DND-41 (cell line): ENCODE measurements around the gene LAMB3.

Source experiments
- ATAC-seq: fragments of 200-7000 bp; cut with Tn5 transposase; 3 replicates; pipeline ENCODE4 v1.9.1; 2021; ENCODE audit warnings: low read depth; ENCODE audit not compliant: insufficient read depth
- DNase-seq: peaks from one replicate; pipeline ENCODE4 v3.0.0-alpha.2; 2020
- H2AFZ ChIP-seq: 2 replicates; pipeline ENCODE4 v1.6.0; 2012; ENCODE audit warnings: low read depth, low read length
- H3K27ac ChIP-seq: 2 replicates; pipeline ENCODE4 v1.5.1; 2012; ENCODE audit warnings: low read length, inconsistent platforms
- H3K27me3 ChIP-seq: fragments of 200-600 bp; sonication (generic); 2 replicates; pipeline ENCODE4 v1.6.0; 2012; ENCODE audit warnings: low read length, mild to moderate bottlenecking, inconsistent platforms; ENCODE audit not compliant: insufficient read depth, poor library complexity
- H3K36me3 ChIP-seq: 2 replicates; pipeline ENCODE4 v1.5.1; 2012; ENCODE audit warnings: low read length, inconsistent platforms; ENCODE audit not compliant: insufficient read depth
- H3K4me1 ChIP-seq: 2 replicates; pipeline ENCODE4 v1.5.1; 2012; ENCODE audit warnings: mild to moderate bottlenecking, low read length; ENCODE audit not compliant: insufficient read depth
- H3K4me2 ChIP-seq: 2 replicates; pipeline ENCODE4 v1.6.0; 2012; ENCODE audit warnings: mild to moderate bottlenecking, moderate library complexity, low read length, inconsistent platforms; ENCODE audit not compliant: insufficient read depth
- H3K4me3 ChIP-seq, 2 experiments: fragments of 200-600 bp in 1 of 2; shearing (Covaris generic) in 1 of 2; 2 replicates each; pipeline ENCODE4 v1.5.1; 2012 to 2016; ENCODE audit warnings: inconsistent platforms in 2 of 2, low read length in 2 of 2, mild to moderate bottlenecking in 2 of 2, low read depth in 1 of 2, moderate library complexity in 1 of 2
- H3K79me2 ChIP-seq: 2 replicates; pipeline ENCODE4 v1.6.0; 2012; ENCODE audit warnings: low read length, inconsistent platforms; ENCODE audit not compliant: insufficient read depth
- H3K9ac ChIP-seq: 2 replicates; pipeline ENCODE4 v1.6.0; 2012; ENCODE audit warnings: low read depth, mild to moderate bottlenecking, inconsistent platforms, low read length, moderate library complexity
- H3K9me3 ChIP-seq: 2 replicates; pipeline ENCODE4 v1.5.1; 2012; ENCODE audit warnings: low read length, moderate library complexity, mild to moderate bottlenecking, inconsistent platforms; ENCODE audit not compliant: insufficient read depth, severe bottlenecking
- H4K20me1 ChIP-seq: 2 replicates; pipeline ENCODE4 v1.6.0; 2012; ENCODE audit warnings: low read length; ENCODE audit not compliant: insufficient read depth
- CTCF ChIP-seq: IDR thresholded peaks from 2 replicates; pipeline ENCODE4 v1.5.1; 2012; ENCODE audit warnings: borderline replicate concordance, low read length, moderate library complexity, mild to moderate bottlenecking; ENCODE audit not compliant: poor library complexity, severe bottlenecking; ENCODE audit errors: extremely low read depth
- EZH2 ChIP-seq: IDR thresholded peaks from 3 replicates; pipeline ENCODE4 v1.6.1; 2012; ENCODE audit warnings: borderline replicate concordance, low read depth, mild to moderate bottlenecking, moderate library complexity, low read length, inconsistent platforms; ENCODE audit not compliant: severe bottlenecking

Gene LAMB3

GRCh38 chr1:209627027-209627731, 25.0 kb downstream of the LAMB3 start:
- ATAC-seq = no peak; the same call in 2 of the 3 replicates
- Histone ChIP-seq H2AFZ (no peak overlapping the region), H3K27ac (no peak overlapping the region), H3K4me2 (no peak overlapping the region), H3K9me3 (no peaks in the 10 kb centered on the region), H3K79me2 (no peaks in the 10 kb centered on the region), H3K27me3 (no peaks in the 10 kb centered on the region), H4K20me1 (peaks cover 2% of the 10 kb centered on the region; the same call in 1 of the 2 replicates), H3K4me3 (no peak overlapping the region), H3K36me3 (no peaks in the 10 kb centered on the region), H3K9ac (no peak overlapping the region), H3K4me1 (no peaks in the 10 kb centered on the region)
- TF ChIP-seq EZH2 = no peak
- DNase-seq = no peak

- H3K27me3 ChIP-seq = no peaks in the 10 kb centered on the region
- no peak overlapping the region for H3K4me3 ChIP-seq
- H2AFZ ChIP-seq = no peak overlapping the region
- no peaks in the 10 kb centered on the region for H3K9me3 ChIP-seq
- no peak overlapping the region for H3K27ac ChIP-seq
- no peaks in the 10 kb centered on the region for H3K79me2 ChIP-seq
- no peak for ATAC-seq
- H3K4me1 ChIP-seq = no peaks in the 10 kb centered on the region
- peaks cover 2% of the 10 kb centered on the region; the same call in 1 of the 2 replicates for H4K20me1 ChIP-seq
- TF ChIP-seq EZH2 (no peak), CTCF (no peak)
- H3K36me3 ChIP-seq = no peaks in the 10 kb centered on the region
- no peak overlapping the region for H3K9ac ChIP-seq
- DNase-seq = no peak
- H3K4me2 ChIP-seq = no peak overlapping the region
These were observed 25.7 kb downstream of the LAMB3 start for GRCh38 chr1:209626346-209627026.

GRCh38 chr1:209625791-209626285, 26.4 kb downstream of the LAMB3 start:
- DNase-seq = no peak
- no peaks in the 10 kb centered on the region for H3K9me3 ChIP-seq
- no peaks in the 10 kb centered on the region for H3K79me2 ChIP-seq
- no peak overlapping the region for H3K4me2 ChIP-seq
- no peak for TF ChIP-seq CTCF
- TF ChIP-seq EZH2 = no peak
- no peaks in the 10 kb centered on the region for H3K27me3 ChIP-seq
- no peaks in the 10 kb centered on the region for H3K36me3 ChIP-seq
- no peak for ATAC-seq
- H2AFZ ChIP-seq = no peak overlapping the region
- no peak overlapping the region for H3K9ac ChIP-seq
- peaks cover 2% of the 10 kb centered on the region; the same call in 1 of the 2 replicates for H4K20me1 ChIP-seq
- no peak overlapping the region for H3K4me3 ChIP-seq
- no peak overlapping the region for H3K27ac ChIP-seq
- H3K4me1 ChIP-seq = no peaks in the 10 kb centered on the region
